CD4-positive, alpha-beta memory T cell (primary cell): ENCODE measurements around the gene SV2B. TPM values are rescaled to one million over a fixed set of nuclear protein-coding genes. Genes with fewer than 3 reads are reported as not detected.

ENCODE experiments used
- CTCF ChIA-PET: fragments of 350-600 bp; sonication (Branson Sonifier 250); formaldehyde crosslinking; loops from one replicate; lab custom pipeline; 2021; ENCODE audit warnings: inconsistent platforms; ENCODE audit not compliant: partially characterized antibody; lab: Charles Lee
- POLR2A ChIA-PET: fragments of 350-600 bp; sonication (Branson Sonifier 250); formaldehyde crosslinking; loops from one replicate; lab custom pipeline; 2021; ENCODE audit not compliant: partially characterized antibody; lab: Charles Lee
- DNase-seq, 5 donors: peaks; one replicate each; pipeline versions ENCODE4 v3.0.0 to v3.0.0-alpha.2; 2020 to 2022; ENCODE audit warnings: mixed read lengths in 1 of 5
- H3K27ac ChIP-seq: one replicate; pipeline ENCODE4 v1.7.0; 2013; ENCODE audit warnings: low read depth, low read length
- H3K27me3 ChIP-seq: 2 replicates; pipeline ENCODE4 v1.7.0; 2013; ENCODE audit warnings: mild to moderate bottlenecking, low read length, moderate library complexity; ENCODE audit not compliant: insufficient read depth
- H3K36me3 ChIP-seq: 2 replicates; pipeline ENCODE4 v1.7.0; 2013; ENCODE audit warnings: mild to moderate bottlenecking, low read length, moderate library complexity; ENCODE audit not compliant: insufficient read depth
- H3K4me1 ChIP-seq: 2 replicates; pipeline ENCODE4 v1.7.0; 2013; ENCODE audit warnings: mild to moderate bottlenecking, low read length, moderate library complexity; ENCODE audit not compliant: insufficient read depth
- H3K4me3 ChIP-seq, 2 donors: one replicate each; pipeline ENCODE4 v1.7.0; 2013; ENCODE audit warnings: low read length in 2 of 2, mild to moderate bottlenecking in 1 of 2
- H3K9me3 ChIP-seq, 2 donors: one replicate each; pipeline ENCODE4 v1.7.0; 2013; ENCODE audit warnings: low read length in 2 of 2, control low read depth in 1 of 2; ENCODE audit not compliant: control insufficient read depth in 1 of 2
- H3K27ac Mint-ChIP-seq, 7 donors: one replicate each; pipeline ENCODE4 v1.8.0; 2020 to 2021; ENCODE audit warnings: mixed read lengths in 7 of 7, mild to moderate bottlenecking in 6 of 7, inconsistent platforms in 3 of 7, moderate library complexity in 3 of 7
- H3K27me3 Mint-ChIP-seq, 2 donors: one replicate each; pipeline ENCODE4 v1.8.0; 2020 to 2021; ENCODE audit warnings: mixed read lengths in 2 of 2
- H3K36me3 Mint-ChIP-seq, 2 donors: one replicate each; pipeline ENCODE4 v1.8.0; 2020 to 2021; ENCODE audit warnings: mixed read lengths in 2 of 2, inconsistent platforms in 1 of 2, mild to moderate bottlenecking in 1 of 2
- H3K4me1 Mint-ChIP-seq, 4 donors: one replicate each; pipeline ENCODE4 v1.8.0; 2020 to 2021; ENCODE audit warnings: mixed read lengths in 4 of 4, mild to moderate bottlenecking in 1 of 4
- H3K4me3 Mint-ChIP-seq, 8 donors: one replicate each; pipeline ENCODE4 v1.8.0; 2020 to 2021; ENCODE audit warnings: mixed read lengths in 8 of 8, mild to moderate bottlenecking in 7 of 8, moderate library complexity in 6 of 8, inconsistent platforms in 3 of 8
- H3K9me3 Mint-ChIP-seq, 8 donors: one replicate each; pipeline ENCODE4 v1.8.0; 2020 to 2021; ENCODE audit warnings: mixed read lengths in 8 of 8, mild to moderate bottlenecking in 5 of 8, inconsistent platforms in 3 of 8, moderate library complexity in 1 of 8
- intact Hi-C: fragments of 100-400 bp; cut with micrococcal nuclease; formaldehyde crosslinking; loops from one replicate; pipeline ENCODE4 v1.15.1; 2023
- polyA plus RNA-seq, 2 donors: library from polyadenylated mRNA; unstranded; fragments of 300-500 nt; fragmentation: Illumina TruSeq; gene quantifications; one replicate each; pipeline ENCODE4 v1.2.3, GENCODE V29; 2021
- total RNA-seq, 2 experiments: library from RNA; stranded (reverse); gene quantifications; one replicate each; pipeline ENCODE4 v1.2.3, GENCODE V29; 2021

Gene SV2B
- total and polyA plus RNA-seq, 4 experiments from 2014 or later: 0.03 TPM; not detected in 3

GRCh38 chr15:91243826-91244225 is 143.8 kb downstream of the SV2B start:
- ChIA-PET POLR2A (no interaction called here), CTCF (no interaction called here)
- no peaks in the 10 kb centered on the region for H3K9me3 Mint-ChIP-seq
- H3K36me3 Mint-ChIP-seq: no peaks in the 10 kb centered on the region
- Histone ChIP-seq H3K27ac (no peak overlapping the region), H3K36me3 (no peaks in the 10 kb centered on the region), H3K4me1 (no peaks in the 10 kb centered on the region), H3K27me3 (no peaks in the 10 kb centered on the region), H3K4me3 (no peak overlapping the region), H3K9me3 (no peaks in the 10 kb centered on the region)
- H3K4me3 Mint-ChIP-seq: no peak overlapping the region
- no peak overlapping the region for H3K27ac Mint-ChIP-seq
- intact Hi-C loops: no loop called here
- H3K27me3 Mint-ChIP-seq: peaks cover 10 to 17% of the 10 kb centered on the region in 2 donors
- no peaks in the 10 kb centered on the region for H3K4me1 Mint-ChIP-seq
- no peak for DNase-seq

GRCh38 chr15:91244919-91245318 is 144.9 kb downstream of the SV2B start:
- no peak overlapping the region for H3K4me3 Mint-ChIP-seq
- no peaks in the 10 kb centered on the region for H3K27me3 ChIP-seq
- POLR2A ChIA-PET: no interaction called here
- H3K27ac ChIP-seq: no peak overlapping the region
- no peaks in the 10 kb centered on the region for H3K4me1 Mint-ChIP-seq
- intact Hi-C loops: no loop called here
- no peaks in the 10 kb centered on the region for H3K9me3 ChIP-seq
- no peak for DNase-seq
- H3K36me3 ChIP-seq: no peaks in the 10 kb centered on the region
- H3K27me3 Mint-ChIP-seq: peaks cover 8 to 18% of the 10 kb centered on the region in 2 donors
- H3K27ac Mint-ChIP-seq: no peak overlapping the region
- CTCF ChIA-PET: interaction anchor here (1.0 to 4.0 kb wide), 2 partner anchors 14 to 28 kb away, joined by 3 to 18 read pairs; no protein-coding TSS in a partner anchor
- no peak overlapping the region for H3K4me3 ChIP-seq
- no peaks in the 10 kb centered on the region for H3K9me3 Mint-ChIP-seq
- H3K36me3 Mint-ChIP-seq: no peaks in the 10 kb centered on the region
- H3K4me1 ChIP-seq: no peaks in the 10 kb centered on the region

- Histone ChIP-seq H3K9me3 (no peaks in the 10 kb centered on the region), H3K4me1 (no peaks in the 10 kb centered on the region), H3K4me3 (no peak overlapping the region), H3K27me3 (no peaks in the 10 kb centered on the region), H3K36me3 (no peaks in the 10 kb centered on the region), H3K27ac (no peak overlapping the region)
- intact Hi-C loops: no loop called here
- H3K36me3 Mint-ChIP-seq: no peaks in the 10 kb centered on the region
- no peaks in the 10 kb centered on the region for H3K9me3 Mint-ChIP-seq
- H3K27ac Mint-ChIP-seq: no peak overlapping the region
- no peaks in the 10 kb centered on the region for H3K4me1 Mint-ChIP-seq
- ChIA-PET CTCF (interaction anchor here (0.9 to 4.0 kb wide), 9 partner anchors 8 to 192 kb away, joined by 3 to 18 read pairs (median 4); no protein-coding TSS in a partner anchor), POLR2A (no interaction called here)
- peaks cover 9 to 28% of the 10 kb centered on the region in 2 donors for H3K27me3 Mint-ChIP-seq
- no peak overlapping the region for H3K4me3 Mint-ChIP-seq
- DNase-seq: no peak
Measured at GRCh38 chr15:91246998-91247397, 146.9 kb downstream of the SV2B start.

GRCh38 chr15:91249591-91249990 is 149.5 kb downstream of the SV2B start:
- Histone ChIP-seq H3K4me3 (no peak overlapping the region), H3K9me3 (no peaks in the 10 kb centered on the region), H3K4me1 (no peaks in the 10 kb centered on the region), H3K27me3 (no peaks in the 10 kb centered on the region), H3K27ac (no peak overlapping the region), H3K36me3 (no peaks in the 10 kb centered on the region)
- Mint-ChIP-seq H3K27ac (no peak overlapping the region), H3K9me3 (no peaks in the 10 kb centered on the region), H3K36me3 (no peaks in the 10 kb centered on the region), H3K4me3 (no peak overlapping the region), H3K4me1 (peaks cover 0 to under 1% (median 0%) of the 10 kb centered on the region in 4 donors), H3K27me3 (peaks cover 21 to 22% of the 10 kb centered on the region in 2 donors)
- ChIA-PET POLR2A (no interaction called here), CTCF (interaction anchor here (1.0 kb wide), 1 partner anchor 193 kb away, joined by 4 read pairs; no protein-coding TSS in a partner anchor)
- intact Hi-C loops: no loop called here
- DNase-seq: no peak

GRCh38 chr15:91252322-91252721 is 152.3 kb downstream of the SV2B start:
- intact Hi-C loops: no loop called here
- Histone ChIP-seq H3K27ac (no peak overlapping the region), H3K4me3 (no peak overlapping the region), H3K4me1 (no peaks in the 10 kb centered on the region), H3K27me3 (no peaks in the 10 kb centered on the region), H3K36me3 (no peaks in the 10 kb centered on the region), H3K9me3 (no peaks in the 10 kb centered on the region)
- no peaks in the 10 kb centered on the region for H3K9me3 Mint-ChIP-seq
- H3K27me3 Mint-ChIP-seq: peaks cover 22 to 27% of the 10 kb centered on the region in 2 donors
- no peak overlapping the region for H3K27ac Mint-ChIP-seq
- peaks cover 0 to 3% (median 0%) of the 10 kb centered on the region in 4 donors for H3K4me1 Mint-ChIP-seq
- DNase-seq: no peak
- ChIA-PET CTCF (no interaction called here), POLR2A (no interaction called here)
- H3K36me3 Mint-ChIP-seq: no peaks in the 10 kb centered on the region
- no peak overlapping the region for H3K4me3 Mint-ChIP-seq

GRCh38 chr15:91252756-91253155 is 152.7 kb downstream of the SV2B start:
- Mint-ChIP-seq H3K27me3 (peaks cover 25 to 27% of the 10 kb centered on the region in 2 donors), H3K4me1 (peaks cover 0 to 3% (median 0%) of the 10 kb centered on the region in 4 donors), H3K9me3 (no peaks in the 10 kb centered on the region), H3K4me3 (no peak overlapping the region), H3K36me3 (no peaks in the 10 kb centered on the region), H3K27ac (no peak overlapping the region)
- Histone ChIP-seq H3K27ac (no peak overlapping the region), H3K27me3 (no peaks in the 10 kb centered on the region), H3K36me3 (no peaks in the 10 kb centered on the region), H3K4me1 (no peaks in the 10 kb centered on the region), H3K4me3 (no peak overlapping the region), H3K9me3 (no peaks in the 10 kb centered on the region)
- no peak for DNase-seq
- intact Hi-C loops: no loop called here
- CTCF ChIA-PET: interaction anchor here (1.1 kb wide), 1 partner anchor 197 kb away, joined by 3 read pairs; no protein-coding TSS in a partner anchor
- POLR2A ChIA-PET: no interaction called here

- H3K27me3 Mint-ChIP-seq: peaks cover 27% of the 10 kb centered on the region in 2 donors
Measured at GRCh38 chr15:91253605-91254004, 153.5 kb downstream of the SV2B start.

More at GRCh38 chr15:91253605-91254004, 153.5 kb downstream of the SV2B start:
- Histone ChIP-seq H3K4me1 (no peaks in the 10 kb centered on the region), H3K27me3 (no peaks in the 10 kb centered on the region), H3K9me3 (no peaks in the 10 kb centered on the region), H3K36me3 (no peaks in the 10 kb centered on the region), H3K4me3 (no peak overlapping the region), H3K27ac (no peak overlapping the region)
- Mint-ChIP-seq H3K9me3 (no peaks in the 10 kb centered on the region), H3K4me1 (peaks cover 0 to 3% (median 0%) of the 10 kb centered on the region in 4 donors), H3K27ac (no peak overlapping the region), H3K36me3 (no peaks in the 10 kb centered on the region), H3K4me3 (no peak overlapping the region)
- DNase-seq: no peak
- intact Hi-C loops: no loop called here
- POLR2A ChIA-PET: no interaction called here
- CTCF ChIA-PET: interaction anchor here (1.1 to 1.7 kb wide), 2 partner anchors 18 to 198 kb away, joined by 3 to 7 read pairs; no protein-coding TSS in a partner anchor
